ENCODE data around the gene VPS4A. TPM values are rescaled to one million over a fixed set of nuclear protein-coding genes. Genes with fewer than 3 reads are reported as not detected.

VPS4A gene
- polyA plus RNA-seq, 1 of the 3 experiments (the other 2 are of a cell fraction), result 20.8 TPM

GRCh38 chr16:69274699-69275235 is 36.4 kb upstream of the VPS4A start:
- H3K27me3 ChIP-seq (ENCODE audit: insufficient read depth), result no peaks in the 10 kb centered on the region
- H2AFZ ChIP-seq (ENCODE audit: low read depth), result no peak overlapping the region
- peaks cover 40% of the 10 kb centered on the region for H3F3A ChIP-seq (replicated peaks; ENCODE audit: insufficient read depth)
- peaks cover 3 to 17% of the 10 kb centered on the region in 2 experiments for H3K36me3 ChIP-seq (replicated peaks in 1 of 2; ENCODE audit: control insufficient read depth in 1 of 2, insufficient read depth in 2 of 2, low read length in 1 of 2)
- H3K9ac ChIP-seq, result no peak overlapping the region
- H4K20me1 ChIP-seq (ENCODE audit: insufficient read depth), result no peaks in the 10 kb centered on the region
- no peak for DNase-seq
- H3K9me2 ChIP-seq, result no peaks in the 10 kb centered on the region
- CTCF ChIA-PET, result interaction anchor here (0.7 to 0.9 kb wide), 3 partner anchors 11 to 26 kb away, joined by 3 to 5 read pairs (median 4); no protein-coding TSS in a partner anchor
- H3K27ac ChIP-seq (ENCODE audit: low read depth in 2 of 2, low read length in 1 of 2), result peak overlapping the region in 1 of 2 experiments; percentile 90; a peak in 2 of 4 replicates
- WGBS (ENCODE audit: low lambda C conversion rate), result 84% methylated on average over 4 of the region's 4 CpGs
- H3K4me3 ChIP-seq (ENCODE audit: low read depth in 2 of 2, low read length in 1 of 2), result no peak overlapping the region
- H3K79me2 ChIP-seq (ENCODE audit: insufficient read depth), result peaks cover 27% of the 10 kb centered on the region
- TF ChIP-seq EZH2phosphoT487 (IDR thresholded peaks at IDR 0.05; ENCODE audit: borderline replicate concordance, low read depth), result no peak
- no peak for TF ChIP-seq CTCF (IDR thresholded peaks at IDR 0.05)
- no peak for TF ChIP-seq REST (IDR thresholded peaks at IDR 0.05; ENCODE audit: low read depth, low read length)
- TF ChIP-seq TEAD4 (IDR thresholded peaks at IDR 0.05; ENCODE audit: borderline replicate concordance, insufficient read depth), result no peak
- no peak for TF ChIP-seq RXRA (IDR thresholded peaks at IDR 0.05; ENCODE audit: borderline replicate concordance, low read depth)
- TF ChIP-seq MXI1 (IDR thresholded peaks at IDR 0.05; ENCODE audit: low read depth, low read length), result no peak
- no peak for TF ChIP-seq TCF12 (IDR thresholded peaks at IDR 0.05)
- H3K4me2 ChIP-seq, result 0 out of 2 replicates have a peak overlapping the region, but pooled peaks have one; percentile 67
- no peaks in the 10 kb centered on the region for H3K9me3 ChIP-seq
- H3K4me1 ChIP-seq (ENCODE audit: control insufficient read depth in 1 of 2, insufficient read depth in 2 of 2, low read depth in 1 of 2, low read length in 1 of 2), result peaks cover 10 to 26% of the 10 kb centered on the region in 2 experiments
- POLR2A ChIA-PET, result no interaction called here
